Activated CD4-positive, CD25-positive, alpha-beta regulatory T cell (primary cell): ENCODE results near the gene CFAP157.

Experiments
- DNase-seq, 4 experiments: peaks; one replicate each; lab custom pipeline; 2025; lab: John Stamatoyannopoulos, UW

Gene CFAP157

GRCh38 chr9:127715470-127716337 is 8.9 kb downstream of the CFAP157 start, which contains the start of the genes PTRH1 and TTC16:
Gene PTRH1 (minus strand): TSS chr9:127715663. CDS start chr9:127715639, 24 bp downstream.
Gene TTC16 (plus strand): TSS chr9:127716079. CDS start chr9:127716146, 67 bp downstream.
- DNase-seq, result peak; percentile 93 to 96 (median 96)

- DNase-seq, result no peak
These were observed 9.6 kb downstream of the CFAP157 start for GRCh38 chr9:127716412-127716811.

- no peak for DNase-seq
These were observed 11.0 kb downstream of the CFAP157 start for GRCh38 chr9:127717766-127718165.

GRCh38 chr9:127720031-127720864 is 13.5 kb downstream of the CFAP157 start:
- DNase-seq, result no peak

GRCh38 chr9:127720865-127721227 is 14.1 kb downstream of the CFAP157 start:
- no peak for DNase-seq

GRCh38 chr9:127721391-127721821 is 14.6 kb downstream of the CFAP157 start:
- no peak for DNase-seq

- no peak for DNase-seq
These were observed 15.4 kb downstream of the CFAP157 start for GRCh38 chr9:127722055-127722745.

GRCh38 chr9:127723013-127723412 is 16.2 kb downstream of the CFAP157 start:
- DNase-seq, result no peak

- no peak for DNase-seq
These were observed 16.7 kb downstream of the CFAP157 start for GRCh38 chr9:127723444-127723843.

- no peak for DNase-seq
These were observed 17.2 kb downstream of the CFAP157 start for GRCh38 chr9:127724012-127724411.

- DNase-seq, result no peak
These were observed 20.1 kb downstream of the CFAP157 start for GRCh38 chr9:127726871-127727270.

GRCh38 chr9:127728808-127729207 is 22.0 kb downstream of the CFAP157 start:
- DNase-seq, result no peak

- no peak for DNase-seq
These were observed 22.9 kb downstream of the CFAP157 start for GRCh38 chr9:127729522-127730256.

- DNase-seq, result no peak
These were observed 23.5 kb downstream of the CFAP157 start for GRCh38 chr9:127730262-127730661.

GRCh38 chr9:127730799-127731410 is 24.1 kb downstream of the CFAP157 start:
- no peak for DNase-seq

GRCh38 chr9:127731938-127732337 is 25.1 kb downstream of the CFAP157 start:
- no peak for DNase-seq

GRCh38 chr9:127732444-127732843 is 25.7 kb downstream of the CFAP157 start:
- DNase-seq, result no peak

GRCh38 chr9:127733614-127734013 is 26.8 kb downstream of the CFAP157 start:
- DNase-seq, result no peak

GRCh38 chr9:127734247-127734746 is 27.5 kb downstream of the CFAP157 start:
- DNase-seq, result no peak

GRCh38 chr9:127734747-127735529 is 28.1 kb downstream of the CFAP157 start, which contains the start of gene TOR2A:
Gene TOR2A (minus strand): TSS chr9:127735294. CDS start chr9:127735270, 24 bp downstream.
- DNase-seq, result peak; percentile 97 to 98 (median 97)
